ENCODE data around the gene GPC6.
"Not testable (repeated sequence)": the region's sequence is repeated elsewhere in the genome, so short reads cannot be mapped to it uniquely, and the experiment has no call there.

GPC6 gene

GRCh38 chr13:93454676-93455235 lies 228.1 kb downstream of the GPC6 start:
- DNase-seq = not testable (repeated sequence)

GRCh38 chr13:93455861-93456260 lies 229.3 kb downstream of the GPC6 start:
- DNase-seq = no peak

- DNase-seq = no peak
Measured at GRCh38 chr13:93460005-93460404, 233.4 kb downstream of the GPC6 start.

- DNase-seq = no peak
Measured at GRCh38 chr13:93462151-93462550, 235.5 kb downstream of the GPC6 start.

- DNase-seq = no peak
Measured at GRCh38 chr13:93466502-93467036, 240.0 kb downstream of the GPC6 start.

- DNase-seq = no peak
Measured at GRCh38 chr13:93467175-93467574, 240.6 kb downstream of the GPC6 start.

- no peak for DNase-seq
Measured at GRCh38 chr13:93468433-93468832, 241.8 kb downstream of the GPC6 start.

GRCh38 chr13:93472296-93472695 lies 245.7 kb downstream of the GPC6 start:
- no peak for DNase-seq

GRCh38 chr13:93472814-93473296 lies 246.2 kb downstream of the GPC6 start:
- DNase-seq = no peak

GRCh38 chr13:93473441-93474270 lies 247.0 kb downstream of the GPC6 start:
- DNase-seq = no peak

- DNase-seq = no peak
Measured at GRCh38 chr13:93476175-93476574, 249.6 kb downstream of the GPC6 start.

GRCh38 chr13:93477238-93477637 lies 250.6 kb downstream of the GPC6 start:
- DNase-seq = no peak

GRCh38 chr13:93480553-93481106 lies 254.0 kb downstream of the GPC6 start:
- DNase-seq = no peak

GRCh38 chr13:93496117-93496516 lies 269.5 kb downstream of the GPC6 start:
- not testable (repeated sequence) for DNase-seq

- peak; percentile 40 for DNase-seq
Measured at GRCh38 chr13:93496985-93497673, 270.5 kb downstream of the GPC6 start.

GRCh38 chr13:93499991-93500390 lies 273.4 kb downstream of the GPC6 start:
- DNase-seq = no peak

- no peak for DNase-seq
Measured at GRCh38 chr13:93502071-93502470, 275.5 kb downstream of the GPC6 start.

- DNase-seq = no peak
Measured at GRCh38 chr13:93502987-93503615, 276.5 kb downstream of the GPC6 start.

GRCh38 chr13:93505104-93505952 lies 278.7 kb downstream of the GPC6 start:
- no peak for DNase-seq

GRCh38 chr13:93511011-93511410 lies 284.4 kb downstream of the GPC6 start:
- no peak for DNase-seq

- no peak for DNase-seq
Measured at GRCh38 chr13:93515267-93515666, 288.7 kb downstream of the GPC6 start.

- DNase-seq = no peak
Measured at GRCh38 chr13:93517658-93518057, 291.1 kb downstream of the GPC6 start.

Data from NCI-H1048 (cell line).